Activated B cell treated with CpG ODN at 0.5 μM for 24 hours (primary cell): ENCODE results near the gene ESRRA. TPM values are rescaled to one million over a fixed set of nuclear protein-coding genes. Genes with fewer than 3 reads are reported as not detected.

ENCODE experiments used
- ATAC-seq: fragments of 200-7000 bp; cut with Tn5 transposase; one replicate; pipeline ENCODE4 v1.10.0; 2021; ENCODE audit warnings: low read depth, mild to moderate bottlenecking, moderate library complexity
- CTCF ChIA-PET: fragments of 350-600 bp; sonication (Branson Sonifier 250); formaldehyde crosslinking; loops from one replicate; lab custom pipeline; 2021; ENCODE audit warnings: antibody characterized with exemption; lab: Charles Lee
- POLR2A ChIA-PET: fragments of 350-600 bp; sonication (Branson Sonifier 250); formaldehyde crosslinking; loops from one replicate; lab custom pipeline; 2021; ENCODE audit warnings: antibody characterized with exemption; lab: Charles Lee
- DNase-seq: peaks from one replicate; pipeline ENCODE4 v3.0.0; 2022
- H3K27ac Mint-ChIP-seq: one replicate; pipeline ENCODE4 v1.8.0; 2020; ENCODE audit warnings: mixed read lengths
- H3K27me3 Mint-ChIP-seq: one replicate; pipeline ENCODE4 v1.8.0; 2021; ENCODE audit warnings: mixed read lengths
- H3K36me3 Mint-ChIP-seq: one replicate; pipeline ENCODE4 v1.8.0; 2021; ENCODE audit warnings: low read depth, mixed read lengths
- H3K4me1 Mint-ChIP-seq: one replicate; pipeline ENCODE4 v1.8.0; 2021; ENCODE audit warnings: mixed read lengths
- H3K4me3 Mint-ChIP-seq: one replicate; pipeline ENCODE4 v1.8.0; 2020; ENCODE audit warnings: mild to moderate bottlenecking, mixed read lengths
- H3K9me3 Mint-ChIP-seq: one replicate; pipeline ENCODE4 v1.8.0; 2020; ENCODE audit warnings: mixed read lengths
- intact Hi-C: fragments of 100-400 bp; cut with micrococcal nuclease; formaldehyde crosslinking; loops from one replicate; pipeline ENCODE4 v1.15.1; 2024
- total RNA-seq: library from RNA; stranded (reverse); gene quantifications from 2 replicates; pipeline ENCODE4 v1.2.3, GENCODE V29; 2022
- TF ChIP-seq, protein P1 (sequence below): fragments of 200-600 bp; IDR thresholded peaks from one replicate; pipeline ENCODE4 v1.8.0; 2022; ENCODE audit warnings: antibody characterized with exemption, mild to moderate bottlenecking

The ESRRA gene
- total RNA-seq, 1 donor from 2014 or later = 48.3 TPM

DNA sequence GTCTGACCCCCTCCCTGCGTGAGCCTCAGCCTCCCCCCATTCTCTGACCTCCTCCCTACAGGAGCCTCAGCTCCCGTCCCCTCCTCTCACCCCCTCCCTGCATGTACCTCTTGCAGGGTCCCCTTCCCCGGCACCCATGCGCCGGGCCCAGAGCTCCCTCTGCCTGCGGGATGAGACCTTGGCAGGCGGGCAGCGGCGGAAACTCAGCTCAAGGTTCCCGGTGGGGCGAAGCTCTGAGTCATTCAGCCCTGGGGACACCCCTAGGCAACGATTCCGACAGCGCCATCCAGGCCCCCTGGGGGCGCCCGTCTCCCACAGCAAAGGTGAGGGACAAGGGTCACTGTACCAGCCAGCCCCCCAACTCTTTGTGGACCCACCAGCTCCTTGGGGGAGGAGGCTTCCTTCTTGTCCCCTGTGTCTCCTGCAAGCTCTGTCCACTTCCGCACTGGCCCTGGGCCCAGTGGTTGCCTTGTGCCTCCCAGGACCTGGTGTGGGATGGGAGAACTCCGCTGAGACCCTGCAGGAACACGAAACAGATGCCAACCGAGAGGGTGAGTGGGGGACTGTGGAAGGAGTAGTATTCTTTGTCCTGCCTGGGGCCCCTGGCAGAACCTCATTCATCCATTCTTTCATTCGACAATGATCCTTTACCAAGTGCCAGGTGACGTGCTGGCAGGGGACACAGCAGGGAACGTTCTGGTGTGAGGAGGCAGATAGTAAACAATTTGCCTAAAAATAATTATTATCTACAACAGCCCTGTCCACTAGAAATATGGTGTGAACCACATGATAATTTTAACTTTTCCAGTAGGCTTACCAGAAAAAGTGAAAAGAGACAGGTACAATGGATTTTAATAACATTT, 50.0 kb downstream of the ESRRA start:
- Mint-ChIP-seq H3K9me3 (no peaks in the 10 kb centered on the region), H3K4me1 (peaks cover 32% of the 10 kb centered on the region), H3K27me3 (no peaks in the 10 kb centered on the region), H3K36me3 (peaks cover 17% of the 10 kb centered on the region), H3K4me3 (no peak overlapping the region), H3K27ac (no peak overlapping the region)
- DNase-seq (peak; percentile 58), ATAC-seq (peak; percentile 64)
- TF ChIP-seq, protein P1, sequence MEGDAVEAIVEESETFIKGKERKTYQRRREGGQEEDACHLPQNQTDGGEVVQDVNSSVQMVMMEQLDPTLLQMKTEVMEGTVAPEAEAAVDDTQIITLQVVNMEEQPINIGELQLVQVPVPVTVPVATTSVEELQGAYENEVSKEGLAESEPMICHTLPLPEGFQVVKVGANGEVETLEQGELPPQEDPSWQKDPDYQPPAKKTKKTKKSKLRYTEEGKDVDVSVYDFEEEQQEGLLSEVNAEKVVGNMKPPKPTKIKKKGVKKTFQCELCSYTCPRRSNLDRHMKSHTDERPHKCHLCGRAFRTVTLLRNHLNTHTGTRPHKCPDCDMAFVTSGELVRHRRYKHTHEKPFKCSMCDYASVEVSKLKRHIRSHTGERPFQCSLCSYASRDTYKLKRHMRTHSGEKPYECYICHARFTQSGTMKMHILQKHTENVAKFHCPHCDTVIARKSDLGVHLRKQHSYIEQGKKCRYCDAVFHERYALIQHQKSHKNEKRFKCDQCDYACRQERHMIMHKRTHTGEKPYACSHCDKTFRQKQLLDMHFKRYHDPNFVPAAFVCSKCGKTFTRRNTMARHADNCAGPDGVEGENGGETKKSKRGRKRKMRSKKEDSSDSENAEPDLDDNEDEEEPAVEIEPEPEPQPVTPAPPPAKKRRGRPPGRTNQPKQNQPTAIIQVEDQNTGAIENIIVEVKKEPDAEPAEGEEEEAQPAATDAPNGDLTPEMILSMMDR = no peak
- intact Hi-C loops = loop anchor here (1.0 to 5.0 kb wide), 6 partner anchors 15 to 104 kb away; partner anchors contain the start of genes CCDC88B, PLCB3 and PRDX5
- ChIA-PET POLR2A (interaction anchor here (0.6 to 6.0 kb wide), 15 partner anchors 14 to 1133 kb away, joined by 3 to 61 read pairs (median 6); partner anchors contain the start of genes BAD, CCDC88B, ESRRA and PRDX5), CTCF (interaction anchor here (0.6 to 9.3 kb wide), 29 partner anchors 8 to 387 kb away, joined by 3 to 138 read pairs (median 5); partner anchors contain the start of genes BAD, CATSPERZ, ESRRA and FERMT3)

DNA sequence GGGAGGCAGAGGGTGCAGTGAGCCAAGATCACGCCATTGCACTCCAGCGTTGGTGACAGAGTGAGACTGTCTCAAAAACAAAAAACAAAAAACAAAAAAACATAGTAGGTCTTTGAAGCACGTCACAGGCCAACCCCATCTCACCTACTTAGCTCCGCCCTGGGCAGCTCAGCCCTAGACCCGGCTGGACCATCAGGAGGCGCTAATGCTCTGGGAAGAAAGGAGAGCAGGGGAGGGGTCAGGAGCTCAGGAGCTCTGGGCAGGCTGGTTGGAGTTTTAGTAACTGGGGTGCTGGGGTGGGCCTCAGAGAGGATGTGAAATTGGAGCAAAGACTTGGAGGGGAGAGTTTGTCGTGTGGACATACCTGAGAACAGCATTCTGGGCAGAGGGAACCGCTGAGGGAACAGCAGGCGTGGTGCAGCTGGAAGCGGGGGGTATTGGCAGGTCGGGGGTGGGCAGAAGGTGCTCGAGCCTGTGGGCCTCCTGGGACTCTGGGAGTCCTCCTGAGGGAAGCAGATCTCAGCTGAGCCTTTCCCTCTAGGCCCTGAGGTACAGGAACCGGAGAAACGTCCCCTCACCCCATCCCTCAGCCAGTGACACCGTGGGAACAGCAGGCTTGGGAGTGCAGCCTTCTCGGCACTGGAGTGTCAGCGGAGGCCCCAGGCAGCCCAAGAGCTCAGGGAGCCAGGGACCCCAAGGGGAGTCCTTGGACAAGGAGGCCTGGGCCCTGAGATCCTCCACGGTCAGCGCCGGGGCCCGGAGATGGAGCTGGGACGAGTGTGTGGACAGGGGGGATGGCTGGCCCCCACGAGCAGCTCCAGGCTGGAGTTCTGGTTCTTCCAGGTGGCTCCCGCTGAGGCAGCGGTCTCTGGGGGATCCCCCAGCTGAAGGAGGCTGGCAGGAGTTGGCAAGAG, 51.4 kb downstream of the ESRRA start:
- TF ChIP-seq, protein P1 = no peak
- H3K27me3 Mint-ChIP-seq = no peaks in the 10 kb centered on the region
- peak overlapping the region; percentile 35 for H3K27ac Mint-ChIP-seq
- intact Hi-C loops = loop anchor here (5.0 kb wide), 1 partner anchor 91 kb away; no protein-coding TSS in a partner anchor
- POLR2A ChIA-PET = interaction anchor here (0.5 to 1.5 kb wide), 6 partner anchors 10 to 718 kb away, joined by 3 to 7 read pairs (median 4); partner anchors contain the start of genes PRDX5 and TRMT112
- peaks cover 20% of the 10 kb centered on the region for H3K36me3 Mint-ChIP-seq
- no peaks in the 10 kb centered on the region for H3K9me3 Mint-ChIP-seq
- peak overlapping the region; percentile 9 for H3K4me3 Mint-ChIP-seq
- H3K4me1 Mint-ChIP-seq = peaks cover 41% of the 10 kb centered on the region
- no peak for DNase-seq
- ATAC-seq = no peak
- CTCF ChIA-PET = interaction anchor here (0.8 to 9.3 kb wide), 8 partner anchors 14 to 332 kb away, joined by 3 to 138 read pairs (median 5); partner anchors contain the start of genes ESRRA, FERMT3, PRDX5 and TRMT112

DNA sequence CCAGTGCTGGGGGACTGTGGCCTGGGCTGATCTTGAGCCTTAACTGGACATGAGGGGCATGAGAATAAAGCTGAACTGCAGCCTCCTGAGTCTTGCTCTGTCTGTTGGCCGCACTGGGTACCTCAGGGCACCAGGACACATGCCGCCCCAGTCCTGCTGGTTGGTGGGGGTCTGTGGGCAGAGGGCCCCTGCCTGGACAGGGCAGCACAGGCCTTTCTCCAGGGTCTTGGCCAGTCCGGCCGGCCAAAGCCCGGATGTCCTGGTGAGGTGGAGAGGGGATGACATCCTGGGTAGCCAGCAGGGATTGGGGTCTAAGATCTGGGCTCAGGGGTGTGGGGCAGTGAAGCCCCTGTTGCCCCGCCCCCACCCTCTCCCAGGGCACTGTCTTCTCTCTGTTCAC, 52.1 kb downstream of the ESRRA start:
- POLR2A ChIA-PET = interaction anchor here (0.7 to 1.5 kb wide), 4 partner anchors 9 to 53 kb away, joined by 3 to 5 read pairs (median 3); partner anchors contain the start of gene PRDX5
- H3K36me3 Mint-ChIP-seq = peaks cover 26% of the 10 kb centered on the region
- peaks cover 46% of the 10 kb centered on the region for H3K4me1 Mint-ChIP-seq
- no peaks in the 10 kb centered on the region for H3K9me3 Mint-ChIP-seq
- ATAC-seq = no peak
- H3K4me3 Mint-ChIP-seq = no peak overlapping the region
- DNase-seq = no peak
- TF ChIP-seq, protein P1 = no peak
- intact Hi-C loops = loop anchor here (5.0 kb wide), 1 partner anchor 90 kb away; no protein-coding TSS in a partner anchor
- H3K27ac Mint-ChIP-seq = no peak overlapping the region
- no peaks in the 10 kb centered on the region for H3K27me3 Mint-ChIP-seq
- CTCF ChIA-PET = interaction anchor here (1.6 to 9.3 kb wide), 4 partner anchors 22 to 293 kb away, joined by 4 to 138 read pairs (median 5); partner anchors contain the start of genes ESRRA, PRDX5 and TRMT112

DNA sequence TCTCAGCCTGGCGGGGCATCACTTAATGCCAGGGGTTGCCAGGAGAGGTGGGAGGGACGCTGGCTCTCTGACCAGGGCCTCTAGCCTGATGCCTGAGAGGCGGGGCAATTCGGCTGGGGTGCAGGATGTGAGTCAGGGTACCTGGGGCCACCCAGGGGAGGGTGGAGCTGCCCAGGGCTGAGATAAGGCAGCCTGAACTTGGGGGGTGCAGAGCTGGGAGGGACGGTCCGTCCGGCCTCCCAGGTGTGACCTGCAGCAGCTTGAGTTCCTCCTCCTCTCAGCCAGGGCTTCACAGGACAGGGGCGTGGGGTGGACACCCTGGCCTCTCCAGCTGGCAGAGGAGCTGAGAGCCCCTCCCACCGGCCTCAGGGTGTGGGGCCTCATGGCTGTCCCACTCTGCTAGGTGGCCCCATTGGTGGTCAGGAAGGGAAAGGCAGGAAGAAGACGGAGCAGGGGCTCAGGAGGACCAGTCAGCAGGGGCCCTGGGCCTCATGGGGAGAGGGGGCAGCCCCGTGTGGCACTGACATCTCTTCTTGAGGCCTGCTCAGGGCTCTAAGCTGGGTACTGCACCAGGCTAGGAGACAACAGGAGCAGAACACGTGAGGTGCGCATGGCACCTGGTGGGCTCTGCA, 52.7 kb downstream of the ESRRA start:
- H3K27me3 Mint-ChIP-seq = no peaks in the 10 kb centered on the region
- TF ChIP-seq, protein P1 = no peak
- H3K9me3 Mint-ChIP-seq = no peaks in the 10 kb centered on the region
- CTCF ChIA-PET = interaction anchor here (1.6 to 9.3 kb wide), 3 partner anchors 40 to 292 kb away, joined by 4 to 138 read pairs (median 5); partner anchors contain the start of genes ESRRA, PRDX5 and TRMT112
- POLR2A ChIA-PET = interaction anchor here (0.5 to 2.8 kb wide), 5 partner anchors 16 to 54 kb away, joined by 3 to 19 read pairs (median 3); partner anchors contain the start of genes PRDX5 and TRMT112
- DNase-seq (no peak), ATAC-seq (no peak)
- intact Hi-C loops = loop anchor here (2.0 to 5.0 kb wide), 2 partner anchors 23 to 89 kb away; no protein-coding TSS in a partner anchor
- peaks cover 31% of the 10 kb centered on the region for H3K36me3 Mint-ChIP-seq
- peak overlapping the region; percentile 24 for H3K4me3 Mint-ChIP-seq
- H3K4me1 Mint-ChIP-seq = peaks cover 46% of the 10 kb centered on the region
- H3K27ac Mint-ChIP-seq = no peak overlapping the region
